ENCODE data around the gene VTCN1.

DNA sequence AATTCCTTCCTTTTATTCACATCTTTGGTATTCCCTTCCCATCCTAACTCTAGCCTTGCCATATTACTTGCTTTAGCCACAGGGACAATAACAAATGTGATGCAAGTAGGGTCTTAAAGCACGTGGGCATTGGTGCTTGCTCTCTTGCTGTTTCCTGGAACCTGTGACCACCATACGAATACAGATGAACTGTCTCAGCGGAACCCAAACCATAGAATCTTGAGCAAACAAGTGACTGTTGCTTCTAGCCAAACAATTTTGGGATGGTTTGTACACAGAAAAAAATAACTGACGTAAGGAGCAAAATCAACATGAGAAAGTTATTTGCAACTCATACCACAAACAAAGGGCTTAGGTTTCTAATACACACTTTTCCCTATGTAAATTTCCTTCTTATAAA lies 15.2 kb upstream of the VTCN1 start:
- no peak for TF ChIP-seq CTCF (IDR thresholded peaks at IDR 0.05; ENCODE audit: extremely low read depth in 1 of 2, insufficient read depth in 1 of 2, low read depth in 1 of 2, low read length in 2 of 2)
- TF ChIP-seq POLR2A (IDR thresholded peaks at IDR 0.05; ENCODE audit: low read depth, low read length): no peak
- no peak for TF ChIP-seq MAX (IDR thresholded peaks at IDR 0.05; ENCODE audit: insufficient read depth, insufficient read length)
- TF ChIP-seq POLR2AphosphoS5 (IDR thresholded peaks at IDR 0.05; ENCODE audit: insufficient read depth, low read depth, low read length): no peak
- no peak for TF ChIP-seq EZH2 (IDR thresholded peaks at IDR 0.05; ENCODE audit: borderline replicate concordance, low read depth, low read length, severe bottlenecking)
- no peak for TF ChIP-seq FOS (IDR thresholded peaks at IDR 0.05; ENCODE audit: borderline replicate concordance, insufficient read depth, low read length)
- TF ChIP-seq JUN (IDR thresholded peaks at IDR 0.05; ENCODE audit: borderline replicate concordance, insufficient read depth, insufficient read length, low read depth): no peak
